Articular chondrocyte of knee joint (primary cell): Measurements from ENCODE around the gene EPC1. TPM values are rescaled to one million over a fixed set of nuclear protein-coding genes. Genes with fewer than 3 reads are reported as not detected.

Experiments
- small RNA-seq: library from RNA; depleted of rRNA; stranded (forward); fragments of <200 nt; gene quantifications from one replicate; pipeline ENCODE3, GENCODE V24; 2012
- total RNA-seq: library from RNA; depleted of rRNA; stranded (reverse); fragments of >200 nt; gene quantifications from 2 replicates; pipeline ENCODE4 v1.2.3, GENCODE V29; 2012

EPC1 gene
- 35.7 and 37.1 TPM in 2 replicates for total RNA-seq

GRCh38 chr10:32346551-32347362 lies at the start of gene EPC1:
Gene EPC1 (minus strand): TSS chr10:32347158. CDS start chr10:32346915, 243 bp downstream.

Small RNA genes within 50 kb of the gene (small RNA-seq; reads per million reads assigned to genes)
- not detected for gene RNU6-1244P

Other genes with a start within 250 kb of the EPC1 start
- 23.1 and 24.8 TPM in 2 replicates for gene CCDC7, start 99.0 kb upstream of the EPC1 start, total RNA-seq